MM.1S (cell line): Measurements from ENCODE around the gene MRPL54.

Experiments used
- DNase-seq: peaks from one replicate; pipeline ENCODE4 v3.0.0-alpha.2; 2015
- H2AFZ ChIP-seq: fragments of 300-600 bp; sonication (generic); 2 replicates; pipeline ENCODE4 v1.6.0; 2016; ENCODE audit warnings: antibody characterized with exemption, low read length
- H3F3A ChIP-seq: fragments of 300-600 bp; sonication (generic); 2 replicates; pipeline ENCODE4 v1.6.1; 2016; ENCODE audit warnings: mild to moderate bottlenecking, antibody characterized with exemption, low read length, moderate library complexity, mixed read lengths; ENCODE audit not compliant: insufficient read depth
- H3K27ac ChIP-seq: fragments of 300-600 bp; sonication (generic); 2 replicates; pipeline ENCODE4 v1.5.1; 2016; ENCODE audit warnings: mild to moderate bottlenecking, low read length
- H3K27me3 ChIP-seq: fragments of 300-600 bp; sonication (generic); replicated peaks from 2 replicates; pipeline ENCODE4 v1.6.0; 2016; ENCODE audit warnings: low read length; ENCODE audit not compliant: insufficient read depth
- H3K36me3 ChIP-seq: fragments of 300-600 bp; sonication (generic); replicated peaks from 2 replicates; pipeline ENCODE4 v1.6.1; 2016; ENCODE audit warnings: mild to moderate bottlenecking, low read length, mixed read lengths; ENCODE audit not compliant: insufficient read depth
- H3K4me1 ChIP-seq: fragments of 300-600 bp; sonication (generic); 2 replicates; pipeline ENCODE4 v1.6.1; 2016; ENCODE audit warnings: low read length, mixed read lengths
- H3K4me2 ChIP-seq: fragments of 300-600 bp; sonication (generic); 2 replicates; pipeline ENCODE4 v1.6.0; 2016; ENCODE audit warnings: low read depth, low read length
- H3K4me3 ChIP-seq: fragments of 300-600 bp; sonication (generic); 2 replicates; pipeline ENCODE4 v1.5.1; 2016; ENCODE audit warnings: low read length, mixed read lengths
- H3K79me2 ChIP-seq: fragments of 300-600 bp; sonication (generic); 2 replicates; pipeline ENCODE4 v1.6.1; 2016; ENCODE audit warnings: mixed run types, low read length, mixed read lengths
- H3K9ac ChIP-seq: fragments of 300-600 bp; sonication (generic); 2 replicates; pipeline ENCODE4 v1.6.1; 2016; ENCODE audit warnings: low read length, mixed read lengths
- H3K9me2 ChIP-seq: fragments of 300-600 bp; sonication (generic); replicated peaks from 2 replicates; pipeline ENCODE4 v1.6.1; 2016; ENCODE audit warnings: mild to moderate bottlenecking, low read length, mixed read lengths; ENCODE audit not compliant: insufficient read depth
- H3K9me3 ChIP-seq: fragments of 300-600 bp; sonication (generic); replicated peaks from 2 replicates; pipeline ENCODE4 v1.6.1; 2016; ENCODE audit warnings: mild to moderate bottlenecking, low read length, mixed read lengths; ENCODE audit not compliant: insufficient read depth
- H4K20me1 ChIP-seq: fragments of 300-600 bp; sonication (generic); 2 replicates; pipeline ENCODE4 v1.6.1; 2016; ENCODE audit warnings: mild to moderate bottlenecking, low read length, moderate library complexity, mixed read lengths; ENCODE audit not compliant: insufficient read depth
- CTCF ChIP-seq: fragments of 300-600 bp; sonication (generic); IDR thresholded peaks from 2 replicates; pipeline ENCODE4 v1.5.1; 2016; ENCODE audit warnings: antibody characterized with exemption, low read length, mixed read lengths
- EZH2 ChIP-seq: fragments of 300-600 bp; sonication (generic); optimal IDR thresholded peaks from 2 replicates; pipeline ENCODE3; 2017; ENCODE audit warnings: low read depth, mild to moderate bottlenecking, antibody characterized with exemption, low read length, mixed read lengths
- EZH2phosphoT487 ChIP-seq: fragments of 300-600 bp; sonication (generic); IDR thresholded peaks from 2 replicates; pipeline ENCODE4 v1.6.1; 2018; ENCODE audit warnings: antibody characterized with exemption, low read length

MRPL54 gene

DNA sequence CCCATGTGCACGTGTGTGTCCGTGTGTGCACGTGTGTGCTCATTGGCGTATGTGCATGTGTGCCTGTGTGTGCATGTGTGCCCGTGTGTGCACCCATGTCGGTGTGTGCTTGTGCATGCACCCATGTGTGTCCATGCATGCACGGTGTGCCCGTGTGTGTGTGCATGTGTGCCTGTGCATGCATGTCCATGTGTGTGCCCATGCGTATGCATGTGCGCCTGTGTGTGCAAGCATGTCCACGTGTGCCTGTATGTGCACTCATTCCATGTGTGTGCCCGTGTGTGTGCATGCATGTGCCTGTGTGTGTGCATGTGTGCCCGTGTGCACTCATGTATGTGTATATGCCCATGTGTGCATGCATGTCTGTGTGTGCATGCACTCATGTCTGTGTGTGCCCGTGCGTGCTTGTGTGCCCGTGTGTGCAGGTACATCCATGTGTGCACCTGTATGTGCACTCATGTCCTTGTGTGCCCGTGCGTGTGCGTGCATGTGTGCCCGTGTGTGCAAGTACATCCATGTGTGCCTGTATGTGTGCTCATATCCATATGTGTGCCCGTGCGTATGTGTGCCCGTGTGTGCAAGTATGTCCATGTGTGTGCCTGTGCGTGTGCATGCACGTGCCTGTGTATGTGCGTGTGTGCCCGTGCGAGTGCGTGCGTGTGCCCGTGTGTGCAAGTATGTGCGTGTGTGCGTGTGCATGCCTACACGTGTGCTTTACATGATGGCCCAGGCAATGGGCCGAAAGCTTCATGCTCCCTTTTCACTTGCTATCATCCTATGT is 45.3 kb downstream of the MRPL54 start:
- Histone ChIP-seq H2AFZ (no peak overlapping the region), H4K20me1 (no peaks in the 10 kb centered on the region), H3K27ac (no peak overlapping the region), H3K9me3 (no peaks in the 10 kb centered on the region), H3K9me2 (no peaks in the 10 kb centered on the region), H3K4me2 (no peak overlapping the region), H3F3A (no peaks in the 10 kb centered on the region), H3K9ac (no peak overlapping the region), H3K4me1 (no peaks in the 10 kb centered on the region), H3K27me3 (peaks cover 96% of the 10 kb centered on the region), H3K79me2 (no peaks in the 10 kb centered on the region), H3K36me3 (no peaks in the 10 kb centered on the region), H3K4me3 (no peak overlapping the region)
- TF ChIP-seq EZH2 (no peak), EZH2phosphoT487 (no peak), CTCF (no peak)
- DNase-seq: no peak

GRCh38 chr19:3808420-3809143 is 46.1 kb downstream of the MRPL54 start:
- Histone ChIP-seq H3K27ac (no peak overlapping the region), H2AFZ (no peak overlapping the region), H3K27me3 (peaks cover 96% of the 10 kb centered on the region), H3K4me1 (no peaks in the 10 kb centered on the region), H3K4me2 (no peak overlapping the region), H3K9me3 (no peaks in the 10 kb centered on the region), H3F3A (no peaks in the 10 kb centered on the region), H3K79me2 (no peaks in the 10 kb centered on the region), H3K9ac (no peak overlapping the region), H3K36me3 (no peaks in the 10 kb centered on the region), H3K4me3 (no peak overlapping the region), H3K9me2 (no peaks in the 10 kb centered on the region), H4K20me1 (no peaks in the 10 kb centered on the region)
- TF ChIP-seq CTCF: no peak
- no peak for TF ChIP-seq EZH2
- TF ChIP-seq EZH2phosphoT487: no peak
- no peak for DNase-seq

GRCh38 chr19:3809881-3810707 is 47.6 kb downstream of the MRPL54 start:
- H3K27me3 ChIP-seq: peaks cover 96% of the 10 kb centered on the region
- no peak overlapping the region for H3K9ac ChIP-seq
- no peak overlapping the region for H3K4me2 ChIP-seq
- H3K36me3 ChIP-seq: no peaks in the 10 kb centered on the region
- H3K9me3 ChIP-seq: no peaks in the 10 kb centered on the region
- DNase-seq: no peak
- H3F3A ChIP-seq: no peaks in the 10 kb centered on the region
- no peaks in the 10 kb centered on the region for H3K4me1 ChIP-seq
- no peaks in the 10 kb centered on the region for H3K79me2 ChIP-seq
- no peaks in the 10 kb centered on the region for H4K20me1 ChIP-seq
- no peak overlapping the region for H3K27ac ChIP-seq
- TF ChIP-seq EZH2phosphoT487: peak; percentile 25; the same call in 1 of the 2 replicates
- TF ChIP-seq EZH2: no peak
- H3K4me3 ChIP-seq: no peak overlapping the region
- no peak overlapping the region for H2AFZ ChIP-seq
- H3K9me2 ChIP-seq: no peaks in the 10 kb centered on the region
